Measurements from ENCODE around the gene SOWAHA.

The SOWAHA gene

GRCh38 chr5:132812781-132813598 lies at the start of gene SOWAHA:
Gene SOWAHA (plus strand): TSS chr5:132813302. CDS start chr5:132813622, 320 bp downstream.
- no peak for DNase-seq

GRCh38 chr5:132764051-132764450 lies 49.1 kb upstream of the SOWAHA start:
- DNase-seq = no peak

GRCh38 chr5:132764671-132765238 lies 48.3 kb upstream of the SOWAHA start:
- no peak for DNase-seq

- DNase-seq = no peak
Measured at GRCh38 chr5:132765311-132766019, 47.6 kb upstream of the SOWAHA start.

GRCh38 chr5:132766020-132766805 lies 46.9 kb upstream of the SOWAHA start:
- no peak for DNase-seq

DNA sequence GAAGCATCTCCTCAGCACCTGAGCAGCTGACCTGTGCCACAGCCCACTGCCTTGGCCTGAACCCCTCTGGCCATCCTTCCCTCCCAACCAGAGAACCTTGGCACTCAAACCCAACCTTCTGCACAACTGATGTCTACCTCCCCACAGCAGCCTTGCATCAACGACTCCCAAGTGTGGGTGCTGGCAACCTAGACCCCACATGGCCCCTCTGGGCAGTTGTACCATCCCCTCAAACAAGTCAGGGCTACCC lies 46.4 kb upstream of the SOWAHA start:
- no peak for DNase-seq

- DNase-seq = no peak
Measured at GRCh38 chr5:132767150-132767549, 46.0 kb upstream of the SOWAHA start.

GRCh38 chr5:132768485-132768868 lies 44.6 kb upstream of the SOWAHA start:
- no peak for DNase-seq

DNA sequence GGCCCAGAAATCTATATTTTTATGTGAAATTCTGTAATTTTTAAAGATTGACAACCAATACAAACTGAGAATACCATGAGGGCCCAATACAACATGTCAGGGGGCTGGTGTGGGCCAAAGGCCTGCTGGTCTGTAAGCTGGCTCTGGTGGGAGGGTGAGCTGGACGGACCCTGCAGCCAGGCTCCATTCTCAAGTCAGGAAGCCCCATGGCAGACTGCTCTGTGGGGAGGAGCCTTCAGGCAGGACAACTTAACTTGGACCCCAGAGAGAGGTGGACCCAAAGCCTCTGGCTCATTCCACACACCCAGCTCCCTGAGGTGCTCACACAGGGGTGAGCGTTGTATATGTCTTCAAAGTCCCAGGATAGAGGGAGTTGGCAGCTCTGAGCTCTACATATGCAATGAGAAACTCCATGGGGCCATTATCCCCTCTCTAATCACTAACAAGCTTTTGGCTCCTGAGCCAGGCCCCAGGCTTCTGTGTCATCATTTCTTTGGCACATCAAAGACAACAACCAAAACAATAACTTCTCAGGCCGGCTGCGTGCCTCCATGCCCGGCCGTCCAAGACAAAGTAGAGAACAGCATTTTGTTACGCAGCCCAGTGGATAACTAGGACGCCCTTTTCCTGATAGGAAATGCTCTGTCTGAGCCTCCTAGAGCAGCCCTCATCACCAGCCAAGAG lies 42.5 kb upstream of the SOWAHA start:
- DNase-seq = no peak

GRCh38 chr5:132771503-132771998 lies 41.6 kb upstream of the SOWAHA start:
- DNase-seq = no peak

GRCh38 chr5:132772291-132773070 lies 40.6 kb upstream of the SOWAHA start:
- DNase-seq = no peak

DNA sequence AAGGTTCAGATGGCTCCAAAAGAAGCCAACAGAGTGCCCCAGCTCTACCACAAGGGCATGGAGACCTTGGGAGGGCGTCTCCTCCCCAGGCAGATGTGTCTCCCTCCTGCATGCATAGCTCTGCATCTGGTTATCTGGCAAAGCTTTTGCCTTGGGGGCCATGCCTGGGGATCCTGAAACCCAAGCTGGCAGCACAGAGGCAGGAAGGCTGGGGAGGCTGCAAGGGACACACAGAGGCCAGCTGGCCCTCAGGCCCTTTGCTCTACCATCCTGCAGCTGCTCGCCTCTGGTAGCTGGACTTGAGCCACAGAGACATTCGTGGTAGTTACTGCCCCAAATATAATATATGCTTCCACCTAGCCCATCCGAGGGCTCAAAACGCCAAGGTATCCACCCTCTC lies 40.0 kb upstream of the SOWAHA start:
- DNase-seq = no peak

DNA sequence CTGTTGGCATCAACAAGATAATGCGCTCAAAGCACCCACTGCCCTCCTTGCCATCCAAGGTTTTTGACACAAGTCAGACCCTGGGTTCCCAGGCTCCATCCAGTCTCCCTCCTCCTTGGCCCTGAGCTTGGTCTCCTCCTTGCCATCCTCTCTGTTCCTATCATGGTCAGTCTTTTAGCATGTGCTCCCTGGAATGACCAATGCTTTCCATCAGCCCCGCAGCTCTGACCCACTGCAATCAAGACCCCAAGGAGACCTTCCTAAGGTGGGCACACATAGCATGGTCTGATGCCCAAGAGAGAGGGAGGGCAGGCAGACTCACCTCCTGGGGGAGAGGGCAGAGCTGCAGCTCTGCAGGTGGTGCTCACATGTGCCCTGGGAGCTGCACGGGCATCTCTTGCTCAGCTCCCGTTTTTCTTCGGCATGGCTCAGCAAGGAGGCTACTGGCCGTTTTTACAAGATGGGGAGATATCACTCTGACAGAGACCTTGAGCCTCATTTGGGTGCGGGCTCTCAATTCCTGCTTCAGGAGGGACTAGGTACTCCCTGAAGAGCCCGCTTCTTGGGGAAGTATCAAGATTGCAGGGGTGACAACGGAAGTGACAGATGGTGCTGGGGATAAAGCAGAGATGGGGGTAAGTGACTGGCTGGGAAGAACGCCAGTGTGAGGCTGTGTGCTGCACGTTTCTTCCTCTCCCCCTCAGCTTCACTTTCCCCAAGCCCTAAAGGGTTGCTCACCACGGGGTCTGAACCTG lies 39.3 kb upstream of the SOWAHA start:
- no peak for DNase-seq

DNA sequence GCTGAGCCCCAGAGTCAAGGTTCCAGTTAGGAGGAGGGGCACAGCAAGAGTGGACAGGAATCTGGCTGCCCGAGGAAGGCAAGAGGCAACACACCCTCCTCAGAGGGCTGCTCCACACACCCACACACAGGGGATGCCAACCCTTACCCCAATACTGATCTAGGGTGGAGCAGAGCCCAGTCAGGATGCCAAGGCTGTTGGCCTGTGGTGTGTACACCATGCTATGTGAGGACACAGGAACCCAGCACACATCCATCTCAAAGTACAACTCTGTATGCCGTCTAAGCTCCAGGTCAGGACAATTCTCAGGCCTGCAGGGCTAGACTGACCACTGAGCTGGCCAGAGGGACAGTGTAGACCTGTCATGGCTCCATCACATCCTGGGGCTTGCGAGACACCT lies 38.7 kb upstream of the SOWAHA start:
- no peak for DNase-seq

GRCh38 chr5:132774896-132775295 lies 38.2 kb upstream of the SOWAHA start:
- no peak for DNase-seq

DNA sequence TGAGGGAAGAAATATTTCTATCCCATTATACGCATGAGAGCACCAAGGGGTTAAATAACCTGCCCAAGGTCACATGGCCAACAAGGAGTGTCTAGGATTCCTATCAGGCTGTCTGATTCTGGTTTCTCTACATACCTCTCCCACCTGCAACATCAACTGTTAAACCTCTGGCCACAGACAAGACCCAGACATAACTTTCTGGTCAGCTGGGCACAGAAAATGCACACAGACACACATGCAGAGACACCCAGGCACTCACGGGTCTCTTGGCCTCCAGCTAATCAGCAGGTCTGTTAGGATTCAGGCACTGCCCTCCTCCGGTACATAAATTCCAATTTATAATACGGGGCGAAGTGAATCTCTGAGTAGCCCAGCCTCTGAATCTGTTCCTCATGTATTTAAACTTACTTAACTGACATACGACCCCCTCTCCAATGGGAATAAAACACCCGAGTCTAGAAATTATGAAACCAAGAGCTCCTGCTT lies 37.6 kb upstream of the SOWAHA start:
- DNase-seq = no peak

DNA sequence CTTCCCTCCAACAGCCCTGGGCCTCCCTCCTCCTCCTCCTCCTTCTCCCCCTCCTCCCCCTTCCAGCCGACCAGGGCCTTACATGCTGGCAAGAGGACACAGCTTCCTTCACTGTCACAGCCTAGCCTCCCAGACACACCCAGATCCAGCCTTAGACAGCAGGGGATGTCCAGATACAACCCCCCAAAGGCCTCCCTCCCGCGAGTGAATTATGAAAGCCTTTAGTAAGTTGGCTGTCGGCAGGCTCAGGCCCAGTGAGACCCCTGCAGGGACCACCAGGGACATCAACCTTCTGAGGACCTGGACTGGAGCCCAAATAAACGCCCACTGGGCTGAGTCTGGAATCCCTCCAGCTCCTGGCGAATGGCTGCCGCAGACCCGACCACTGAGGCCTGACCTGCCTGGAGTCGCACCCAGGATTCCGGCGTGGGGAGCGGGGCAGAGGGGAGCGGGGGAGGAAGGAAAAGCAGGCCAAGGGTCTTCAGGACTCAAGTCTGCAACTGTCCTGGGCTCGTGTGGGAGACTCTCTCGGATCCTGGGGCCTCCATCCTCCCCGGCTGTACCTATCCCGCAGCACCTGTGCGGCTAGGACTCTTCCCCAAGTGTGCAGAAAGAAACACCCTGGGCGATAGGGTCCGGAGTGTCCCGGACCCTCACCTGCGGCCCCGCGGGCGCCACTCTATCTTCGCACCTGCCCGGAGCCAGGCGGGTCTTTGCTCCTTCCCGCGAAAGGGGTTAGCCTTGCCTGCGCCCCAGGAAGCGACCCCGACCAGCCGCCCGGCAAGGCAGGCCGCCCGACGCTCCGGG lies 36.8 kb upstream of the SOWAHA start:
- no peak for DNase-seq

- DNase-seq = no peak
Measured at GRCh38 chr5:132776938-132777208, 36.2 kb upstream of the SOWAHA start.

GRCh38 chr5:132777209-132778069 lies 35.7 kb upstream of the SOWAHA start, which contains the start of gene SEPTIN8:
Gene SEPTIN8 (minus strand): TSS chr5:132777239. CDS start chr5:132777137, 102 bp downstream.
- no peak for DNase-seq
